CD4-positive, alpha-beta T cell treated with Interleukin-17A for 1 hour (primary cell): ENCODE results near the gene PYM1.
"Not testable (repeated sequence)": the region's sequence is repeated elsewhere in the genome, so short reads cannot be mapped to it uniquely, and the experiment has no call there.

Experiments
- DNase-seq: peaks from one replicate; pipeline ENCODE4 v3.0.0-alpha.2; 2020

Gene PYM1

GRCh38 chr12:55908726-55909512, 18.8 kb downstream of the PYM1 start:
- no peak for DNase-seq

- DNase-seq, result no peak
Measured at GRCh38 chr12:55906056-55906455, 21.6 kb downstream of the PYM1 start.

- DNase-seq, result no peak
Measured at GRCh38 chr12:55901881-55902490, 25.7 kb downstream of the PYM1 start.

- no peak for DNase-seq
Measured at GRCh38 chr12:55899082-55899481, 28.6 kb downstream of the PYM1 start.

- no peak for DNase-seq
Measured at GRCh38 chr12:55893723-55894122, 34.0 kb downstream of the PYM1 start.

GRCh38 chr12:55891310-55891709, 36.4 kb downstream of the PYM1 start:
- DNase-seq, result no peak

GRCh38 chr12:55885113-55885512, 42.6 kb downstream of the PYM1 start:
- DNase-seq, result no peak

GRCh38 chr12:55877824-55878223, 49.9 kb downstream of the PYM1 start:
- no peak for DNase-seq

- DNase-seq, result no peak
Measured at GRCh38 chr12:55875704-55876467, 51.8 kb downstream of the PYM1 start.

GRCh38 chr12:55874443-55874842, 53.3 kb downstream of the PYM1 start:
- DNase-seq, result no peak

GRCh38 chr12:55866454-55867004, 61.2 kb downstream of the PYM1 start:
- not testable (repeated sequence) for DNase-seq

GRCh38 chr12:55865327-55865726, 62.4 kb downstream of the PYM1 start:
- no peak for DNase-seq

GRCh38 chr12:55862931-55863330, 64.8 kb downstream of the PYM1 start:
- not testable (repeated sequence) for DNase-seq

GRCh38 chr12:55862286-55862685, 65.4 kb downstream of the PYM1 start:
- no peak for DNase-seq

GRCh38 chr12:55861871-55862270, 65.8 kb downstream of the PYM1 start:
- DNase-seq, result no peak

- no peak for DNase-seq
Measured at GRCh38 chr12:55861396-55861795, 66.3 kb downstream of the PYM1 start.

GRCh38 chr12:55852740-55853139, 75.0 kb downstream of the PYM1 start:
- DNase-seq, result no peak
